Dedifferentiated amniotic fluid mesenchymal stem cell (primary cell): ENCODE data around the gene IL27RA.
"Not testable (repeated sequence)": the region's sequence is repeated elsewhere in the genome, so short reads cannot be mapped to it uniquely, and the experiment has no call there.

Source experiments
- DNase-seq: peaks from one replicate; pipeline ENCODE4 v3.0.0-alpha.2; 2016; ENCODE audit errors: extremely low spot score

IL27RA gene

DNA sequence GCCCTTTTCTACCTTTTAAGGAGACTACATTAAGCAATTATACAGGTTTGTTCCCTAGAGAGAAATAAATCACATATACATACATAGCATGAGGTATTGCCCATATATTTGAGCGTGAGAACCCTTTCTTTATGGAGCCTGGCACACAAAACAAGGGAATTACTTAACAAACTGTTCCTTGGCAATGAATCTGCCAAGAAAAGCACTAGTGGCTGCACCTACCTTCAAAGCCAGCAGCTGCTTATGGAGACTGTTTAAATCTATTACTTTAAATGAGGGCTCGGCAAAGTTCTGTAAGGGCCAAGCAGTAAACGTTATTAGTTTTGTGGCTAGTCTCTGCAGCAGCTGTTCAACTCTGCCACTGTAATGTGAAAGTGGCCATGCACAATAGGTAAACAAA is 32.5 kb upstream of the IL27RA start:
- no peak for DNase-seq

DNA sequence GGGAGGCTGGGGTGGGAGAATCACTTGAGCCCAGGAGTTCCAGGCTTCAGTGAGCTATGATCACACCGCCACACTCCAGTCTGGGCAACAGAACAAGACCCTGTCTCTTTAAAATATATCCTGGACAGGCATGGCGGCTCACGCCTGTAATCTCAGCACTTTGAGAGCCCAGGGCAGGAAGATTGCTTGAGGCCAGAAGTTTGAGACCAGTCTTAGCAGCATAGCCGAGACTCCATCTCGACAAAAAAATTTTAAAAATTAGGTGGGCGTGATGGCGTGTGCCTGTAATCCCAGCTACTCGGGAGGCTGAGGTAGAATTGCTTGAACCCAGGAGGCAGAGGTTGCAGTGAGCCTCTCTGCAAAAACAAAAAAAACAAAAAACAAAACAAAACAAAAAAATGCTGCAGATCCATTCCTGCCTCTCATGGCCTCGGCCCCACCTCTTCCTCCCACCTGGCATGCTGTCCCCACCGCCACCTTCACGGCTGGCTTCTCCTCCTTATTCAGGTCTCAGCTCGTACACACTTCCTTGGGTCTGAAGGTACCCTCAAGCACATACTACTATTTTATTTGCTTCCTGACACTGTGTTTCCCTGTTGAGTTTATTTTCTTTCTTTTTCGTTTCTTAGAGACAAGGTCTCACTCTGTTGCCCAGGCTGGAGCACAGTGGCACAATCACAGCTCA is 30.7 kb upstream of the IL27RA start:
- no peak for DNase-seq

DNA sequence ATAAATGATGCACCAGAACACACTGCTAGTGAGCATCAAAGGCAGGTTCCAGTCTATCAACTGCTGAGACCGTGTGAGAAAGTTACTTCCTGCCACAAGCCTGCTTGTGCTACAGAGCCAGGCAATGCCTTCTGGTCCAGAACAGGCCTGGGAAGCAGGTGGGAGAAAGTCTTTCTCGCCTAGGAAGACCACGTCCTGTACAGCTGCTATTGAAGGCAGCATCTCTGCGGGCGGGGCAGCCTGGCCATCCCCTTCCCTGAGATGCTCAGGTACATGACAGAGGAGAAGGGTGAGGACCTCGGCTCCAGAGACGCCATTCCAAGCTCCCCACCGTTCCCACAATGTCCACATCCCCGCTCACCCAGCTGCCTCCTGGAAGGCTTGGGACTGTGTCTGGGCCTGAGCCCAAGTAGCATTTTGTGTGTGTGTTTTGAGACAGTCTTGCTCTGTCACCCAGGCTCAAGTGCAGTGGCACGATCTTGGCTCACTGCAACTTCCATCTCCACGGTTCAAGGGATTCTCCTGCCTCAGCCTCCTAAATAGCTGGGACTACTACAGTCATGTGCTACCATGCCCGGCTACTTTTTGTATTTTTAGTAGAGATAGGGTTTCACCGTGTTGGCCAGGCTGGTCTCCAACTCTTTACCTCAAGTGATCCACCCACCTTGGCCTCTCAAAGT is 28.9 kb upstream of the IL27RA start:
- DNase-seq = no peak

DNA sequence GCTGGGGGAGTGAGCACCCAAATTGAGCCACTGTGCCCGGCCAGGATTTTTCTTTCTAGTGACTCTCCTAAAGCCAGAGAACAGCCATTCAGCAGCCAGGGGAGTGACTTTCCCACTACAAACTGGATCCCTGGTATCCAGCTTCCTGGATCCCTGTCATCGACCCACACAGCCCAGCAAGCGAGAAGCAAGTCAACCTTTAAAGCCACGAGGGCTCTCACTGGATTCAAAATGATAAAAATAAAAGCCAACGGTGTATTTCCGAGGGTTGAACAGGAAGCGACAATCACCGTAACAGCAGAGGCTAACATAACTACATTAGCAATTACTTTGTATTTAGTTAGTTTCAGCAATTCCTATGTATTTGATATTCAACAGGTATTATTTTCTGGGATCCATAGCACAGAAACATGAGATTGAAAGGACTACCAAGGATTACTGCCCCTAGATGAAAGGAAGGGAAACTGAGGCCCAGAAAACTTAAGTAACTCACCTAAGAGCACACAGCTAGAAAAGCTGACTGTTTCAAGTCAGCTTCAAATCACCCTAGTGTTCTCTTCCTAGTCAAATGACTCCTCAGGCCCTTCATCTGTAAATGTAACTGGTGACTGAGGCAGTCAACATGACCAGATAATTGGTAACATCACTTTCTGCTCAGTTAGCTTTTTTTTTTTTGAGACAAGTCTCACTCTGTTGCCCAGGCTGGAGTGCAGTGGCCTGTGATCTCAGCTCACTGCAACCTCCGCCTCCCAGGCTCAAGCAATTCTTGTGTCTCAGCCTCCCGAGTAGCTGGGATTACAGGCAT is 28.1 kb upstream of the IL27RA start:
- no peak for DNase-seq

DNA sequence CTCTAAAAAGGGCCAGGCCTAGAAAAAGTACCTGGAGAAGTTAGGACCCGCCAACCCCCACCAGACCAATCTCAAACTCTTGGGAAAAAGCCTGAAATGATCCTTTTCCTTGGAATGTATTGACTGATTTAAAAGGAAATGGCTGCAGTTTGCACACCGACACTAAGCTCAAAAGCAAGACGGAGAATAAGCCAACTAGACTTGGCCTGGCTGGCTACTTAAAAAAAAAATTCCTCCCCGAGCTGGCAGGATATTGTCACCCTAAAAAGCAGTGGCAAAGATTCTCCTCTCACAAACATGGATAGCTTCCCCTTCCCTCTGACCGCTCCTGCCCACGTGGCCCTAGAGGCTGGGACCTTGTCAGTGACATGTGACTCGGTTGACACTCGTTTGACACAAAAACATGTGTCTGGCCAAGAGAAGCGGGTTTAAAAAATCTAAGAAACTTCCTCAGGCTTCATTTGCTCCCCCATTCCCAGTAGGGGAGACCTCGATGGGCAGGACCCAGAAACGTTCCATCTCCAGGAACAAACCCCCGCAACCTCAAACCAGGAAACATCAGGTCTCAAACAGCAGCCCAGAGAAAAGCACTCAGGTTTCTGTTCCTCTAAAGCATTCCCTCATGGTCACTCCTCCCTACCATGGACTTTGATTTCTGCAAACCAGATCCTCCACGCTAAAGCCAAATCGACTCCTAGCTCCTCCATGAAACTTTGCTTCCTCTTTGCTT is 26.8 kb upstream of the IL27RA start:
- no peak for DNase-seq

DNA sequence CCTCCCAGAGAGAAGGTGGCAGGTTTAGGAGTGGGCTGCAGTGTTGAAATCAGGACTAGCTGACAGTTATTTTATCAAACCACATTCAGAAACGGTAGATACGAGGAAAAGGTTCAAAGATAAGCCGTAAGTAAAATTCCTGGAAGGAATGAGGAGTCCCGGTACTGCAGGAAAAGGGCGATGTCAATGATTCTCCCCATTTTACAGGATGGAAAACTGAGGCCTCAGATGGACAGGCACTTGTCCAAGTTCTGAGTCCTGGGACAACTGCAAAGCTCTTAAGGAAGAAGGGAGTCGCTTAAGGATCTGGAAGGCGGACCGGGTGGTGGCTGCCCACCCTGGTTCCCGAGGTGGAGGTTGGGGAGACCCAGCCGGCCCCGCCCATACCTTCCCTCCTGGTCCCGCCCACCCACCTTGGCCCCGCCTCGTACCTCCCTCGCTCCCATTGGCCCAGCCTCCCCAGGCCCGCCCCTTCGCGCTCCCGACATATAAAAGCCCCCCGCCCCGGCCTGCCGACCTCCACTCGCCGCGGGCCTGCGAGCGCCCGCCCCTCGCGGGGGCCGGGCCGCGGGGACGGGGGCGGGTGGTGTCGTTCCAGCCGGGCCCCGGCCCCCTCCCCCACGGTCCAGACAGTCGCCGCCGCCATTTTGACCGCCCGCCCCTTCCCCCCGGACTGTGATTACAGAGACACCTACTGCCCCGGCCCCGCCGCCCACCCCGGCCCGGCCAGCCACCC is 26.0 kb upstream of the IL27RA start:
- peak; percentile 65 for DNase-seq

DNA sequence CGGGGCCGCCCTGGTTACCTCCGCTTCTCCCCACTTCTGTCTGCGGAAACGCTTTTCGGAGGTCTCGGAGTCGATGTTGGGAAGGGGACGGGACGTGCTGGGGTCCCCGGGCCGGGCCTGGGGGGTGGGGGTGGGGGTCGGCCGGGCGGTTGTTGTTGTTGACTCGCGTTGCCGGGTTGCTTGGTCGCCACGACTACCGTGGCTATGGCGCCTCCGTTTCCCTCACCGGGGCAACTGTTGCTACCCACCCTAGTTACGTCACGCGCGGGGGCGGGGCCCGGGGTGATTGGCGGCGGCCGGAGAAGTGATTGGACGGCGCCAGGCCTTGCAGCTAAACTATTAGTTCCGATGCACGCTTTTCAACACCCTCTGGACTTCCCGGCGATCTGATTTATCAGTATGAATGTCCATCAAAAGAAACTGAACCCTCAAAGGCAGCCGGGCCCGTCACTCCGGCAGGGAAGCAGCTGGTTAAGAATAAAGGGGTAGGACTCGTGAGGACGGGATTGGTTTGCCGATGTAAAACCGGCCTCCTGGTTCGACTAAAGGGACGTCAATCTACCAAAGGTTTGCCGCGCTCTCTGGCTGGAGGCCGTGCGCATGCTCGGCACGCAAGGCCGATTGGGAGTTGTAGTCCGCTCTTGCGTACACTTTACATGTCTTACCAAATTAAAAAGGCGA is 25.3 kb upstream of the IL27RA start, which contains the start of gene RFX1:
TSS of gene RFX1 (minus strand) at position 236 of the 681 bp plus-strand sequence. CDS start 12,477 bp downstream, outside the sequence.
- peak; percentile 100 for DNase-seq

DNA sequence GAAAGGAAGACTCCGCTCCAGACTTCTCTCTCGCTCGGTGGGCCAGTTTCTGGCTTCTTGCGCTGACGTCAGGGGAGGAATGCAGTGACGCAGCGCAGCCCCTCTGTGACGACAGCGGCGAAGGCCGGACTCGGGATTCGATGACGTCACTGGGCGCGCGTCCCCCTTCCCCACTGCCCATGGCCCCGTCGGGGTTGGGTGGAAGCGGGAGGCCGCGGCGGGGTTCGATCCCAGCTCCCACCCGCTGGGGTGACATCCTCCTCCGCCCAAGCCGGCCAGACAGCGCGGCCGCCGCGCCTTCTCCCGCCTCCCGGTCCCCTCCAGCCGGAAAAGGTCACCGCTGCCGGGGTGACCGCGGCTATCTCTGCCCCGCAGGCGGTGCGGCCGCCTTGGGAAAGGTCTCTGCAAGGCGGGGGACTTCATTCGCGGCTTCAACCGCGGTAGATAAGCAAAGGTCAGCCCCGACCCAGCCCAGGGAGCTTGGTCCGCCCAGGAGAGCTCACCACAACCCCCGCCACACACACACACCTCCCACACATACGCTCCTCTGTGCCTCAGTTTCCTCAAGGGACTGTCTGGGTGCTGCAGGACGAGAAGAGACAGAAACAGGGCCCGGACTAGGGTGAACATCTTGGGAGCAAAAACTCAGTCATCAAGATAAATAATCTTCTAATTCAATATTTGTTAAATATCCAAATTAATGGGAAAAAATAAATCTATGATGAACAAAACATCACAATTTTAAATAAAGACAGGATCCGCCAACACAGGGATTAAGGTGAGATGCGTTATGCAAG is 24.6 kb upstream of the IL27RA start:
- no peak for DNase-seq

DNA sequence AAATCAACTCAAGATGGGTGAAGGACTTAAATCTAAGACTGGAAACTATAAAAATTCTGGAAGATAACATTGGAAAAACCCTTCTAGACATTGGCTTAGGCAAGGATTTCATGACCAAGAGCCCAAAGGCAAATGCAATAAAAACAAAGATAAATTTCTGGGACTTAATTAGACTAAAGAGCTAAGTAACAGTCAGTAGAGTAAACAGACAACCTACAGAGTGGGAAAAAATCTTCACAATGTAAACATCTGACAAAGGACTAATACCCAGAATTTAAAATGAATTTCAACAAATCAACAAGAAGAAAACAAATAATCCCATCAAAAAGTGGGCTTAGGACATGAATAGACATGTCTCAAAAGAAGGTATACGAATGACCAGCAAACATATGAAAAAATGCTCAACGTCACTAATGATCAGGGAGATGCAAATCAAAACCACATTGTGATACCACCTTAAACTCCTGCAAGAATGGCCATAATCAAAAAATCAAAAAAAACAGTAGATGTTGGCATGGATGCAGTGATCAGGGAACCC is 19.1 kb upstream of the IL27RA start:
- DNase-seq = no peak

DNA sequence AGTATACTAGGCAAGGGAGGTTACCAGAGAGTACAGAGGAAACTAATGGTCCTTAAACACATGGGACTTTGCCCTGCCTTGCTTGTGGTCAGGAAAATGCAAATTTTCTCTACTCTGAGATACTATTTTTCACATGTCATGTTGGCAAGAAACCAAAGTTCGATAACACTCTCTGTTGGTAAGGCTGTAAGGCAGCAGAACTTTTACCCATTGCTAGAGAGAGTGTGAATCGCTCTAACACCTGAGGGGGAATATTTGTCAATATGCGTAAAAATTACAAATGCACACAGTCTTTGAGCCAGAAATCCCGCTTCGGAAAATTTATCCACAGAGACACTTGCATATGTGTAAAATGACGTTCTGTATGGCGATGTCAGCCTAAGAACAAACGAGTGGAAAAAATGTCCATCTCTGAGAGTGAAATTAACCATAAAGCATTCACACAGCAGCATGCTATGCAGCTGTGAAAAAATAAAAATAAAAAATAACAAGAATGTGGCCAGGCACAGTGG is 16.0 kb upstream of the IL27RA start:
- DNase-seq = no peak

DNA sequence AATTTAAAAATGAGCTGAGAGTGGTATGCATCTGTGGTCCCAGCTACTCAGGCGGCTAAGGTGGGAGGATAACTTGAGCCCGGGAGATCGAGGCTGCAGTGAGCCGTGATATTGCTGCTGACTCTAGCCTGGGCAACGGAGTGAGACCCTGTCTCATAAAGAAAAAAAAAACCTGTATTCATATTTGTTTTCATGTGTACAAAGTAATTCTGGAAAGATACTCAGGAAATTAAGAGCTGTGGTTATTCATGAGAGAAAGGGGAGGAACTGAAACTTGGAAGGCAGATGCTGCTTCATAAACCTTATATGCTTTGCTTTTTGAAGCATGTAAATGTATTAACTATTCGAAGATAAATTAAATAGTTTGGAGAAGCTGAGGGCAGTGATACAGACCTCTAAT is 12.5 kb upstream of the IL27RA start:
- DNase-seq = no peak

DNA sequence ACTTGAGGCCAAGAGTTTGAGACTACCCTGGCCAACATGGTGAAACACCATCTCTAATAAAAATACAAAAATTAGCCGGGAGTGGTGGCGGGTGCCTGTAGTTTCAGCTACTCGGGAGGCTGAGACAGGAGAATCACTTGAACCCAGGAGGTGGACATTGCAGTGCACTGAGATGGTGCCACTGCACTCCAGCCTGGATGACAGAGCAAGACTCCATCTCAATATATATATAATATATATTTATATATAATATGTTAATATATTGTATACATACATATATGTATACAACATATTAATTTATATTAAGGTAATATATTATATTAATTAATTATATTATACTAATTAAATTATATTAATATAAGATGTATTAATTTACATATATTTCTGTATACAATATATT is 11.8 kb upstream of the IL27RA start:
- not testable (repeated sequence) for DNase-seq

DNA sequence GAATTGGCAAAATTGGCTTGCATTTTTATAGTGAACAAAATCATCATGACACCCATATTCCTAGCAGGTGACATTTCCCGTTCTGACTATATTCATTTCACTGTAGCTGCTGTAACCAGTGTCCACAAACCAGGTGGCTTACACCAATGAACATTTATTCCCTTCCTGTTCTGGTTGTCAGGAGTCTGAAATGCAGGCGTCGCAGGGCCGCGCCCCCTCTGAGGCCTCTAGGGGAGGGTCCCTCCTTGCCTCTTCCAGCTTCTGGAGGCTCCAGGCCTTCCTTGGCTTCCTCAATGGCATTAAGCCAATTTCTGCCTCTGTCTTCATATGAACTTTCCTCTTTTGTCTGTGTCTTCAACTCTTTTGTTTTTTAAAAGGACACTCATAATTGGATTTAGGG is 10.1 kb upstream of the IL27RA start:
- DNase-seq = no peak

DNA sequence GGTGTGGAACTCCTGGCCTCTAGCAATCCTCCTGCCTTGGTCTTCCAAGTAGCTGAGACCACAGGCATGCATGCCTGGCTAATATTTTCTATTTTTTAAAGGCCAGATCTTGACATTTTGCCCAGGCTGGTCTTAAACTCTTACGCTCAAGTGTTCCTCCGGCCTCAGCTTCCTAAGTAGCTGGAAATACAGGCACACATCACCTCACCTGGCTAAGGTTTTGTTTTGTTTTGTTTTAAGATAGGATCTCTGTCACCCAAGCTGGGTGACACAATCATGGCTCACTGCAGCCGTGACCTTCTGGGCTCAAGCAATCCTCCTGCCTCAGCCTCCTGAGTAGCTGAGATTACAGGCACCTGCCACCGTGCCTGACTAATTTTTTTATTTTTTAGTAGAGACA is 9.1 kb upstream of the IL27RA start:
- no peak for DNase-seq

DNA sequence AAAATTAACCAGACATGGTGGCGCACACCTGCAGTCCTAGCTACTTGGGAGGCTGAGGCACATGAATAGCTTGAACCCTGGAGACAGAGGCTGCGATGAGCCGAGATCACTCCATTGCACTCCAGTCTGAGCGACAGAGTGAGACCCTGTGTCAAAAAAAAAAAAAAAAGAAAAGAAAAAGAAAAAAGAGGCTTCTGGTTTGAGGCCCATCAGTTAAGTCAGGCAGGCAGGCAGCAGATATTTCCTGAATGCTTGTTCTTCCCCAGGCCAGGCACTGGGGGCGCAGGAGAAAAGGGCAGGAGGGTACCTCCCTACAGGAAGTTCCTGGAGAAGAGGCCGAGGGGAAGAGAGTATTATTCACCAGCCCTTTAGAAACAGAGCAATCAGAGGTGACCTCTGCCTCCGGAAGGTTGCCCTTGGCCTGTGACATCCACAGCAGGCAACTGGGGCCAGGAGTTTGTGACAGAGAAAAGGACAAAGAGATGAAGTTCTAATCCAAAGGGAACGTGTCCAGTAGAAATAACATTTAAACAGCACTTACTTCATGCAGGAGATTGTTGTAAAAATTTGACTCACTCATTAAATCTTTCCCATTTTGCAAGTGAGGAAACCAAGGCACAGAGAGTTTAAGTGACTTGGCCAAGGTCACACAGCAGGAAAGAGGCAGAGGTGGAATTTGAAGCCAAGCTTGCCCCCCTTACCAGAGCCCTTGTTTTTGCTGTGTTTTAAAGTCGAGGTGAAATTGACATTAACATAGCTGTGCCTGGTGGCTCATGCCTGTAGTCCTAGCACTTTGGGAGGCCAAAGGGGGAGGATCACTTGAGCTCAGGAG is 7.9 kb upstream of the IL27RA start:
- peak; percentile 27 for DNase-seq

DNA sequence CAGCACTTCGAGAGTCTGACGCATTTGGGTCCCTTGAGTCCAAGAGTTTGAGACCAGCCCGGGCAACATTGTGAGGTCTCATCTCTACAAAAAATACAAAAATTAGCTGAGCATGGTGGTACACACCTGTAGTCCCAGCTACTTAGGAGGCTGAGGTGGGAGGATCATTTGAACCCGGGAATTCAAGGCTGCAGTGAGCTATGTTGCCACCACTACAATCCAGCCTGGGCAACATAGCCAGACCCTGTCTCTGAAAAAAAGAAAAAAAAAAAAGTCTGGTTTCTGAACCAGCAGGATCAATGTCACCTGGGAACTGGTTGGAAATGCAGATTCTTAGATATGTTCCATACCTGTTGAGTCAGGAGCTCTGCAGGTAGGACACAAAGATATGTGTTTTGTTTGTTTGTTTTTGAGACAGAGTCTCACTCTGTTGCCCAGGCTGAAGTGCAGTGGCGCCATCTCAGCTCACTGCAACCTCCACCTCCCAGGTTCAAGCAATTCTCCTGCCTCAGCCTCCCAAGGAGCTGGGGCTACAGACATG is 4.8 kb upstream of the IL27RA start:
- DNase-seq = not testable (repeated sequence)

DNA sequence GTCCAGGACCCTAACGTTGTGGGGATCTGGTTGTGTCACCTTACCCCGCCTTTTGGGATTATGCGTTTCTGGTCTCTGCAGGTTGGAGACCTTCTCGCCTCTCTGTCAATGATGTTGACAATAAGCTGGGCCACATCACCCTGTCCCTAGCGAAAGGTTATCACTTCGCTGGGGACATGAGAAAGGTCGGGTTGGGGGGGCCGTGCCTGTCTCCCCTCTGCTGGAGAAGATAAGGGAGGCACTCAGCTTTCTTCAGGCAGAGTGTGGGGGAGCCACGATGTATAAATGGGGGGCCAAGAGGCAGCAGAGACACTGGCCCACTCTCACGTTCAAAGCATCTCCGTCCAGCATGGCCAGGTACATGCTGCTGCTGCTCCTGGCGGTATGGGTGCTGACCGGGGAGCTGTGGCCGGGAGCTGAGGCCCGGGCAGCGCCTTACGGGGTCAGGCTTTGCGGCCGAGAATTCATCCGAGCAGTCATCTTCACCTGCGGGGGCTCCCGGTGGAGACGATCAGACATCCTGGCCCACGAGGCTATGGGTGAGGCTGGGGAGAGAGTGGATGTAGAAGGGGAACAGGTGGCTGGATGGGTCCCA is 3.6 kb upstream of the IL27RA start, which contains the start of gene RLN3:
TSS of gene RLN3 (plus strand) at position 293 of the 595 bp plus-strand sequence. CDS start at position 350, 57 bp downstream.
- no peak for DNase-seq

DNA sequence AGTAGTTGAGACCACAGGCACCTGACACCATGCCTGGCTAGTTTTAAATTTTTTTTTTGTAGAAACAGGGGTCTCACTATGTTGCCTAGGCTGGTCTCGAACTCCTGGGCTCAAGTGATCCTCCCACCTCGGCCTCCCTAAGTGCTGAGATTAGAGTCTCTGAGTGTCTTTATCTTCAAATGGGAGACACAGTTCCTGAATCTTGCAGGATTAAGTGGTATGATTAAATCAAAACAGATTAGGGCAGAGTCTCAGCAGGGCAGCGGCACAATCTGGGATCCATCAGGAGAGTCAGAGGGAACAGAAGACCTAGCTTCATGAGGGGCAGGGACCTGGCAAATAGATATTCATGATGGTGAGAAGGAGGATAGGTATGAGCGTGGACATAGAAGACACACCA is 2.7 kb upstream of the IL27RA start:
- no peak for DNase-seq
